K562 (cell line): ENCODE data around the gene RAB3D.
"Not testable (repeated sequence)": the region's sequence is repeated elsewhere in the genome, so short reads cannot be mapped to it uniquely, and the experiment has no call there.

Experiments used
- CHCHD3 ChIP-seq: fragments of 250-450 bp; sonication (Bioruptor Pico); IDR thresholded peaks from 2 replicates; pipeline ENCODE4 v2.1.2; 2022; ENCODE audit warnings: mild to moderate bottlenecking
- CHD2 ChIP-seq: IDR thresholded peaks from 2 replicates; pipeline ENCODE4 v1.6.1; 2011; ENCODE audit warnings: low read depth, low read length
- GABPA ChIP-seq: fragments of 200-800 bp; sonication (Bioruptor generic); conservative IDR thresholded peaks from 2 replicates; pipeline ENCODE4 v1.6.1; 2016; ENCODE audit warnings: low read depth, missing genetic modification characterization, missing compliant biosample characterization
- HCFC1 ChIP-seq: IDR thresholded peaks from 2 replicates; pipeline ENCODE4 v1.6.1; 2012; ENCODE audit warnings: low read depth, low read length, improper control_type of control experiment
- MTA1 ChIP-seq: fragments of 450-650 bp; IDR thresholded peaks from 2 replicates; pipeline ENCODE4 v1.6.1; 2017; ENCODE audit warnings: borderline replicate concordance
- POLR2A ChIP-seq: fragments of 450-650 bp; conservative IDR thresholded peaks from 2 replicates; pipeline ENCODE4 v1.6.1; 2016
- PRDM10 ChIP-seq: fragments of 450-650 bp; IDR thresholded peaks from 2 replicates; pipeline ENCODE4 v1.6.1; 2018; ENCODE audit not compliant: partially characterized antibody
- RBM22 ChIP-seq: fragments of 200-400 bp; formaldehyde crosslinking; IDR thresholded peaks from 2 replicates; pipeline ENCODE4 v1.6.1; 2018; ENCODE audit warnings: low read length, low read depth; ENCODE audit not compliant: poor library complexity, severe bottlenecking
- RNF2 ChIP-seq: sonication (generic); IDR thresholded peaks from 2 replicates; pipeline ENCODE4 v1.6.1; 2016
- TFAM ChIP-seq: fragments of 250-450 bp; sonication (Bioruptor Pico); conservative IDR thresholded peaks from 2 replicates; pipeline ENCODE4 v1.5.0; 2021; ENCODE audit warnings: mild to moderate bottlenecking, moderate library complexity

- TF ChIP-seq PRDM10; RBM22; POLR2A; GABPA; TFAM (CRISPR knock-in tag); RNF2; CHCHD3 (CRISPR knock-in tag); MTA1; HCFC1; CHD2: not testable (repeated sequence)
These were observed 19.0 kb downstream of the RAB3D start for GRCh38 chr19:11320278-11320995.
